OCI-LY7 (cell line): ENCODE results near the gene CEP170. TPM values are rescaled to one million over a fixed set of nuclear protein-coding genes. Genes with fewer than 3 reads are reported as not detected.

Experiments
- BruUV-seq: library from RNA; stranded (reverse); fragments of 400-500 nt; replicated peaks from 2 replicates; lab custom pipeline; 2021; lab: Mats Ljungman, UMichigan
- CTCF ChIA-PET: fragments of 300-600 bp; sonication (Branson Sonifier 250); formaldehyde crosslinking; loops from one replicate; lab custom pipeline; 2022; ENCODE audit warnings: antibody characterized with exemption; ENCODE audit not compliant: unreplicated experiment; lab: Charles Lee
- POLR2A ChIA-PET: fragments of 300-600 bp; sonication (Branson Sonifier 250); formaldehyde crosslinking; loops from one replicate; lab custom pipeline; 2022; ENCODE audit warnings: antibody characterized with exemption; lab: Charles Lee
- DNase-seq: peaks from one replicate; pipeline ENCODE4 v3.0.0-alpha.2; 2015; ENCODE audit warnings: low spot score
- H2AFZ ChIP-seq: fragments of 200-600 bp; sonication (generic), shearing (Covaris generic); 2 replicates; pipeline ENCODE4 v1.6.1; 2014; ENCODE audit warnings: mild to moderate bottlenecking, antibody characterized with exemption, low read length, moderate library complexity
- H3K27ac ChIP-seq: fragments of 200-600 bp; sonication (generic); 2 replicates; pipeline ENCODE4 v1.5.1; 2014; ENCODE audit warnings: mixed run types, low read depth, mild to moderate bottlenecking, moderate library complexity, low read length, inconsistent platforms; ENCODE audit not compliant: poor library complexity, severe bottlenecking
- H3K36me3 ChIP-seq: fragments of 200-600 bp; sonication (generic); 2 replicates; pipeline ENCODE4 v1.6.1; 2014; ENCODE audit warnings: mild to moderate bottlenecking, antibody characterized with exemption, low read length, moderate library complexity, mixed read lengths; ENCODE audit not compliant: insufficient read depth
- H3K4me1 ChIP-seq: fragments of 200-600 bp; sonication (generic); 2 replicates; pipeline ENCODE4 v1.5.1; 2014; ENCODE audit warnings: mild to moderate bottlenecking, low read length; ENCODE audit not compliant: insufficient read depth, poor library complexity, severe bottlenecking
- H3K4me2 ChIP-seq: fragments of 200-600 bp; sonication (generic); 2 replicates; pipeline ENCODE4 v1.6.1; 2014; ENCODE audit warnings: mild to moderate bottlenecking, low read length
- H3K4me3 ChIP-seq: fragments of 200-600 bp; sonication (generic); 2 replicates; pipeline ENCODE4 v1.5.1; 2014; ENCODE audit warnings: mild to moderate bottlenecking, low read depth, low read length; ENCODE audit not compliant: poor library complexity, severe bottlenecking
- H3K79me2 ChIP-seq: fragments of 200-600 bp; sonication (generic); 2 replicates; pipeline ENCODE4 v1.6.1; 2016; ENCODE audit warnings: low read depth, mild to moderate bottlenecking, low read length, moderate library complexity, mixed read lengths; ENCODE audit not compliant: insufficient read depth
- H3K9me2 ChIP-seq: fragments of 200-600 bp; sonication (generic); 2 replicates; pipeline ENCODE4 v1.6.1; 2016; ENCODE audit warnings: mild to moderate bottlenecking, low read length, mixed read lengths; ENCODE audit not compliant: insufficient read depth
- H3K9me3 ChIP-seq: fragments of 200-600 bp; sonication (generic); 2 replicates; pipeline ENCODE4 v1.6.1; 2014; ENCODE audit warnings: mild to moderate bottlenecking, mixed run types, low read length, mixed read lengths
- H4K20me1 ChIP-seq: fragments of 200-600 bp; sonication (generic); 2 replicates; pipeline ENCODE4 v1.6.1; 2014; ENCODE audit warnings: mild to moderate bottlenecking, antibody characterized with exemption, low read length, moderate library complexity, mixed read lengths; ENCODE audit not compliant: insufficient read depth
- EZH2phosphoT487 ChIP-seq: fragments of 200-600 bp; sonication (generic); IDR thresholded peaks from 2 replicates; pipeline ENCODE4 v1.6.1; 2018; ENCODE audit warnings: low read depth, borderline replicate concordance, mild to moderate bottlenecking, mixed run types, antibody characterized with exemption, low read length, moderate library complexity, mixed read lengths
- intact Hi-C: fragments of 100-400 bp; cut with micrococcal nuclease; formaldehyde crosslinking; loops from one replicate; pipeline ENCODE4 v1.10.0; 2022; ENCODE audit not compliant: unreplicated experiment
- total RNA-seq, 2 experiments: library from RNA; depleted of rRNA in 1 of 2; stranded (reverse); fragments of >200 nt in 1 of 2; shearing (Covaris generic) in 1 of 2; gene quantifications; 2 replicates each; pipeline ENCODE4 v1.2.3, GENCODE V29; 2014 to 2022
- TF ChIP-seq, protein P1 (sequence below): fragments of 200-600 bp; sonication (generic); conservative IDR thresholded peaks from 2 replicates; pipeline ENCODE4 v1.5.1; 2014; ENCODE audit warnings: mild to moderate bottlenecking, antibody characterized with exemption, low read length, moderate library complexity, mixed read lengths

CEP170 gene
- total RNA-seq, 2 experiments from 2014 or later: 57.6 to 85.4 TPM

DNA sequence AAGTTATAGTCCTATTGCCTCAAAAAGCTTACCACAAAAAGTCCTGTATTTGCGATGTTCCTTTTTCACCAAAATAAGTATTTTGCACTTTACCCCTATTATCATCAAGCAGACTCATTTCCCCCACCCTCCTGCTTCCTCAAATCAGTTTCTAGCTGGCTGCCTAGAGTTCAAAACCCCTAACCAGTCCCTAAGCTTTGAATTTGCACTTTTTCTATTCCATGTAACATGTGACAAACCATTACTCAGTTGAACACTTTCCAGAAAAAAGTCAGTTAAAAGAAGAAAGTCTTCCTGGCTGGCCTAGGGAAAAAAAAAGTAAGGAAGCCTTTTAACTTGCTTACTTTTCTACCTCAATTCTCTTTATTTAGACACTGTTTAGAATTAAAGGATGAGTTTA lies 8.2 kb downstream of the CEP170 start:
- H3K27ac ChIP-seq: no peak overlapping the region
- H3K36me3 ChIP-seq: peaks cover 18% of the 10 kb centered on the region
- TF ChIP-seq, protein P1, sequence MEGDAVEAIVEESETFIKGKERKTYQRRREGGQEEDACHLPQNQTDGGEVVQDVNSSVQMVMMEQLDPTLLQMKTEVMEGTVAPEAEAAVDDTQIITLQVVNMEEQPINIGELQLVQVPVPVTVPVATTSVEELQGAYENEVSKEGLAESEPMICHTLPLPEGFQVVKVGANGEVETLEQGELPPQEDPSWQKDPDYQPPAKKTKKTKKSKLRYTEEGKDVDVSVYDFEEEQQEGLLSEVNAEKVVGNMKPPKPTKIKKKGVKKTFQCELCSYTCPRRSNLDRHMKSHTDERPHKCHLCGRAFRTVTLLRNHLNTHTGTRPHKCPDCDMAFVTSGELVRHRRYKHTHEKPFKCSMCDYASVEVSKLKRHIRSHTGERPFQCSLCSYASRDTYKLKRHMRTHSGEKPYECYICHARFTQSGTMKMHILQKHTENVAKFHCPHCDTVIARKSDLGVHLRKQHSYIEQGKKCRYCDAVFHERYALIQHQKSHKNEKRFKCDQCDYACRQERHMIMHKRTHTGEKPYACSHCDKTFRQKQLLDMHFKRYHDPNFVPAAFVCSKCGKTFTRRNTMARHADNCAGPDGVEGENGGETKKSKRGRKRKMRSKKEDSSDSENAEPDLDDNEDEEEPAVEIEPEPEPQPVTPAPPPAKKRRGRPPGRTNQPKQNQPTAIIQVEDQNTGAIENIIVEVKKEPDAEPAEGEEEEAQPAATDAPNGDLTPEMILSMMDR: no peak
- TF ChIP-seq EZH2phosphoT487: no peak
- BruUV-seq: no TSS peak
- no peak overlapping the region for H3K4me3 ChIP-seq
- H3K4me1 ChIP-seq: peaks cover 47% of the 10 kb centered on the region
- peaks cover 29% of the 10 kb centered on the region for H4K20me1 ChIP-seq
- H3K79me2 ChIP-seq: peaks cover 98% of the 10 kb centered on the region
- H3K9me2 ChIP-seq: no peaks in the 10 kb centered on the region
- no peaks in the 10 kb centered on the region for H3K9me3 ChIP-seq
- POLR2A ChIA-PET: interaction anchor here (0.5 to 1.2 kb wide), 3 partner anchors 8 to 28 kb away, joined by 3 to 8 read pairs (median 3); partner anchors contain the start of genes CEP170 and SDCCAG8
- H3K4me2 ChIP-seq: peak overlapping the region; percentile 23; the same call in 1 of the 2 replicates
- CTCF ChIA-PET: no interaction called here
- intact Hi-C loops: no loop called here
- no peak overlapping the region for H2AFZ ChIP-seq
- peak; percentile 39 for DNase-seq

DNA sequence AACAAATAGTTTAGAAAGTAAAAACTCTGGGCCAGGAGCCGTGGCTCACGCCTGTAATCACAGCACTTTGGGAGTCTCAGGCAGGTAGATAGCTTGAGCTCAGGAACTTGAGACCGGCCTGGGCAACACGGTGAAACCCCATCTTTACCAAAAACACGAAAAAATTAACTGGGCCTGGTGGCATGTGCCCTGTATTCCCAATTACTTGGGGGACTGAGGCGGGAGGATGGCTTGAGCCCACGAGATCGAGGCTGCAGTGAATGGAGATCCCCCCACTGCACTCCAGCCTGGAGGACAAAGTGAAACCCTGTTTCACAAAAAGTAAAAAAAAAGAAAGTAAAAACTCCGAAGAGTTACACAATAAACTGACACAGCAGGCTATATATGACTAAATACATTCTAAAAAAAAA lies 10.6 kb downstream of the CEP170 start:
- no peak for DNase-seq
- Histone ChIP-seq H3K9me3 (no peaks in the 10 kb centered on the region), H3K4me3 (peak overlapping the region; percentile 37), H3K4me2 (peak overlapping the region; percentile 58), H3K9me2 (no peaks in the 10 kb centered on the region), H3K79me2 (peaks cover 98% of the 10 kb centered on the region), H3K36me3 (peaks cover 33% of the 10 kb centered on the region), H2AFZ (no peak overlapping the region), H3K27ac (no peak overlapping the region), H4K20me1 (peaks cover 12% of the 10 kb centered on the region; the same call in 1 of the 2 replicates), H3K4me1 (peaks cover 33% of the 10 kb centered on the region)
- TF ChIP-seq, protein P1: no peak
- no peak for TF ChIP-seq EZH2phosphoT487
- no TSS peak for BruUV-seq
- ChIA-PET CTCF (no interaction called here), POLR2A (interaction anchor here (0.6 to 2.1 kb wide), 4 partner anchors 10 to 17 kb away, joined by 4 to 37 read pairs (median 14); partner anchors contain the start of genes CEP170 and SDCCAG8)
- intact Hi-C loops: no loop called here

DNA sequence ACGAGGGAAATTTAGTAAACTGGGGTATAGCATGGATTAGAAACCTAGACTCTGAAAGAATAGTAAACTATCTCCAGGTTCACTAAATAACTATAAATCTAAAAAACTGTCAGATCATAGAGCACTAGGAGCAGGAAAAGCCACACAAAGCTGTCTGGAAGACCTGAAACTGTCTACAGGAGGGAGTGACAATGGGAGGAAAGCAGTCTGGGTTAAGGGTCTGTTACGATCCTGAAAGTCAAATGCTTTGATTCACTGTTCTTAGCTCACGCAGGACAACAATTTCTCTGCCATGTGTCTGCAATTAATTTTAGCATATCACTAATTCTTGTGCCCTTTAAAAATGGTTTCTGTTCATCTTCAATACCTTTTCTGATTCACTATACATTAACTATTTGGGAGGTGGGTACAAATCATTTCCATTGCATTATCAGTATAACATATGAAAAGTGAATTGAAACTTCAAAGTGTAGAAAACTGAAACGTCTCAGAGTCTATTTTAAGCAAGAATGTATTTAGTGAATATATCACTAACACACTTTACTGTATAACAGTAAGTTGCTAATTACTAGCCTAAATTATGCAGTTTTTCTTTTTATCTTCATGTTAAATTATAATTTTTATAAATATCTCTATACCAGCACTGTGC lies 18.4 kb downstream of the CEP170 start:
- H3K9me2 ChIP-seq: no peaks in the 10 kb centered on the region
- CTCF ChIA-PET: no interaction called here
- BruUV-seq: no TSS peak
- H3K27ac ChIP-seq: peak overlapping the region; percentile 56
- intact Hi-C loops: no loop called here
- peaks cover 32% of the 10 kb centered on the region for H3K9me3 ChIP-seq
- no peak overlapping the region for H2AFZ ChIP-seq
- H3K36me3 ChIP-seq: peaks cover 63% of the 10 kb centered on the region
- no peaks in the 10 kb centered on the region for H4K20me1 ChIP-seq
- peak overlapping the region; percentile 67 for H3K4me2 ChIP-seq
- H3K4me1 ChIP-seq: peaks cover 18% of the 10 kb centered on the region
- DNase-seq: peak; percentile 27
- POLR2A ChIA-PET: interaction anchor here (0.7 to 1.7 kb wide), 5 partner anchors 10 to 23 kb away, joined by 3 to 5 read pairs (median 3); no protein-coding TSS in a partner anchor
- TF ChIP-seq, protein P1: no peak
- no peak for TF ChIP-seq EZH2phosphoT487
- peaks cover 97% of the 10 kb centered on the region for H3K79me2 ChIP-seq
- peak overlapping the region; percentile 41 for H3K4me3 ChIP-seq
